HepG2 (cell line): ENCODE results near the gene SPTBN4. TPM values are rescaled to one million over a fixed set of nuclear protein-coding genes. Genes with fewer than 3 reads are reported as not detected.

Source experiments
- AFF4 ChIP-seq: sonication (generic); formaldehyde crosslinking; IDR thresholded peaks from 2 replicates; pipeline ENCODE4 v1.4.0; 2020; ENCODE audit warnings: missing genetic modification reagents
- CBFB ChIP-seq: sonication (generic); formaldehyde crosslinking; IDR thresholded peaks from 2 replicates; pipeline ENCODE4 v1.4.0; 2020; ENCODE audit warnings: missing genetic modification reagents
- ESRRA ChIP-seq: sonication (generic); formaldehyde crosslinking; IDR thresholded peaks from 2 replicates; pipeline ENCODE4 v1.5.1; 2020; ENCODE audit warnings: mild to moderate bottlenecking, low read depth, missing genetic modification reagents
- IKZF1 ChIP-seq: fragments of 450-650 bp; IDR thresholded peaks from 2 replicates; pipeline ENCODE4 v1.7.1; 2016
- MXI1 ChIP-seq: IDR thresholded peaks from 3 replicates; pipeline ENCODE4 v1.6.1; 2012; ENCODE audit warnings: low read depth, low read length, inconsistent platforms, borderline replicate concordance
- NFIB ChIP-seq: sonication (generic); formaldehyde crosslinking; IDR thresholded peaks from 2 replicates; pipeline ENCODE4 v1.9.0; 2021; ENCODE audit warnings: missing genetic modification reagents, mild to moderate bottlenecking, borderline replicate concordance
- NR2F2 ChIP-seq: IDR thresholded peaks from 2 replicates; pipeline ENCODE4 v1.6.1; 2012; ENCODE audit warnings: low read depth, inconsistent platforms, borderline replicate concordance
- PTBP1 ChIP-seq: fragments of 200-400 bp; formaldehyde crosslinking; IDR thresholded peaks from 2 replicates; pipeline ENCODE4 v1.6.1; 2018; ENCODE audit warnings: low read length, low read depth; ENCODE audit not compliant: poor library complexity, severe bottlenecking
- RCOR2 ChIP-seq: IDR thresholded peaks from 2 replicates; pipeline ENCODE4 v1.6.1; 2016; ENCODE audit warnings: missing biosample characterization, missing genetic modification reagents
- SOX13 ChIP-seq, 3 experiments: fragments of 450-650 bp in 1 of 3; sonication (generic) in 1 of 3; formaldehyde crosslinking in 1 of 3; IDR thresholded peaks in 2 of 3; conservative IDR thresholded peaks in 1 of 3; 2 replicates each; pipeline versions ENCODE4 v1.5.0 to v1.6.1; 2016 to 2020; ENCODE audit warnings: antibody characterized with exemption in 1 of 3, mild to moderate bottlenecking in 1 of 3, missing compliant biosample characterization in 1 of 3, missing genetic modification reagents in 1 of 3, moderate library complexity in 1 of 3
- TBL1XR1 ChIP-seq: fragments of 150-350 bp; IDR thresholded peaks from 2 replicates; pipeline ENCODE4 v1.6.1; 2014; ENCODE audit warnings: borderline replicate concordance, low read length; ENCODE audit not compliant: partially characterized antibody
- TEAD3 ChIP-seq: optimal IDR thresholded peaks from 2 replicates; pipeline ENCODE3; 2016; ENCODE audit warnings: borderline replicate concordance
- XRCC5 ChIP-seq: fragments of 200-400 bp; formaldehyde crosslinking; optimal IDR thresholded peaks from 2 replicates; pipeline ENCODE3; 2017; ENCODE audit warnings: mild to moderate bottlenecking, low read length
- ZHX1 ChIP-seq: sonication (generic); formaldehyde crosslinking; IDR thresholded peaks from 2 replicates; pipeline ENCODE4 v1.8.1; 2022; ENCODE audit warnings: low read depth, mild to moderate bottlenecking, missing genetic modification reagents
- ZNF124 ChIP-seq: sonication (generic); formaldehyde crosslinking; IDR thresholded peaks from 2 replicates; pipeline ENCODE4 v1.4.0; 2020; ENCODE audit warnings: missing genetic modification reagents
- ZNF383 ChIP-seq: sonication (generic); formaldehyde crosslinking; IDR thresholded peaks from 2 replicates; pipeline ENCODE4 v1.4.0; 2020; ENCODE audit warnings: missing genetic modification reagents, mild to moderate bottlenecking, borderline replicate concordance
- ZNF644 ChIP-seq: IDR thresholded peaks from 2 replicates; pipeline ENCODE4 v1.6.1; 2016; ENCODE audit warnings: low read depth
- ZNF775 ChIP-seq: sonication (generic); formaldehyde crosslinking; IDR thresholded peaks from 2 replicates; pipeline ENCODE4 v1.4.0; 2020; ENCODE audit warnings: missing genetic modification reagents, mild to moderate bottlenecking, moderate library complexity, borderline replicate concordance
- polyA plus RNA-seq, 8 experiments: library from polyadenylated mRNA; depleted of rRNA in 3 of 8; stranded (reverse) in 7 of 8; unstranded in 1 of 8; fragments of >200 nt; fragmentation: Illumina TruSeq in 4 of 8; extraction: Trizol in 4 of 8; gene quantifications; 2 replicates each; pipeline versions ENCODE4 v1.2.1 to v1.2.3, GENCODE V29; 2011 to 2016; ENCODE audit warnings: low read depth in 4 of 8, missing spikeins in 1 of 8, mixed read lengths in 1 of 8; ENCODE audit not compliant: insufficient read depth in 1 of 8
- total RNA-seq, 5 experiments: library from RNA; depleted of rRNA; stranded (reverse); fragments of >200 nt; fragmentation: Illumina TruSeq; extraction: Trizol; gene quantifications; 2 replicates each; pipeline ENCODE4 v1.2.3, GENCODE V29; 2016; ENCODE audit warnings: low read depth in 1 of 5
- TF ChIP-seq, protein P1 (sequence below): sonication (generic); formaldehyde crosslinking; IDR thresholded peaks from 2 replicates; pipeline ENCODE4 v1.5.0; 2020; ENCODE audit warnings: missing genetic modification reagents, mild to moderate bottlenecking, borderline replicate concordance
- TF ChIP-seq, protein P2 (sequence below): sonication (generic); formaldehyde crosslinking; IDR thresholded peaks from 2 replicates; pipeline ENCODE4 v1.4.0; 2020; ENCODE audit warnings: mild to moderate bottlenecking, missing genetic modification reagents

The SPTBN4 gene
- total and polyA plus RNA-seq, 2 of the 13 experiments (the other 11 are each of a cell fraction or from before 2014, with no cell fraction given) = 0.11 TPM

GRCh38 chr19:40464059-40465024 lies 2.5 kb upstream of the SPTBN4 start (continued):
- no peak for TF ChIP-seq ZHX1 (CRISPR knock-in tag)
- no peak for TF ChIP-seq ZNF124 (CRISPR knock-in tag)
- no peak for TF ChIP-seq NFIB
- TF ChIP-seq ZNF775 = peak; percentile 98
- no peak for TF ChIP-seq TBL1XR1
- TF ChIP-seq AFF4 (CRISPR knock-in tag) = no peak
- TF ChIP-seq MXI1 = peak; percentile 16; the same call in 1 of the 3 replicates
- no peak for TF ChIP-seq ZNF644
- peak; percentile 68 for TF ChIP-seq TEAD3 (CRISPR knock-in tag)
- no peak for TF ChIP-seq PTBP1
- TF ChIP-seq, protein P1, sequence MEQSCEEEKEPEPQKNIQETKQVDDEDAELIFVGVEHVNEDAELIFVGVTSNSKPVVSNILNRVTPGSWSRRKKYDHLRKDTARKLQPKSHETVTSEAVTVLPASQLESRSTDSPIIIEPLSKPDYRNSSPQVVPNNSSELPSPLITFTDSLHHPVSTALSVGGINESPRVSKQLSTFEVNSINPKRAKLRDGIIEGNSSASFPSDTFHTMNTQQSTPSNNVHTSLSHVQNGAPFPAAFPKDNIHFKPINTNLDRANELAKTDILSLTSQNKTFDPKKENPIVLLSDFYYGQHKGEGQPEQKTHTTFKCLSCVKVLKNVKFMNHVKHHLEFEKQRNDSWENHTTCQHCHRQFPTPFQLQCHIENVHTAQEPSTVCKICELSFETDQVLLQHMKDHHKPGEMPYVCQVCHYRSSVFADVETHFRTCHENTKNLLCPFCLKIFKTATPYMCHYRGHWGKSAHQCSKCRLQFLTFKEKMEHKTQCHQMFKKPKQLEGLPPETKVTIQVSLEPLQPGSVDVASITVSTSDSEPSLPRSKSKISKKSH = no peak
- no peak for TF ChIP-seq ZNF383 (CRISPR knock-in tag)
- TF ChIP-seq, protein P2, sequence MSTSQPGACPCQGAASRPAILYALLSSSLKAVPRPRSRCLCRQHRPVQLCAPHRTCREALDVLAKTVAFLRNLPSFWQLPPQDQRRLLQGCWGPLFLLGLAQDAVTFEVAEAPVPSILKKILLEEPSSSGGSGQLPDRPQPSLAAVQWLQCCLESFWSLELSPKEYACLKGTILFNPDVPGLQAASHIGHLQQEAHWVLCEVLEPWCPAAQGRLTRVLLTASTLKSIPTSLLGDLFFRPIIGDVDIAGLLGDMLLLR (CRISPR knock-in tag) = no peak
- no peak for TF ChIP-seq CBFB
- TF ChIP-seq XRCC5 = no peak
- TF ChIP-seq SOX13 (IDR thresholded peaks at IDR 0.05) = no peak
- TF ChIP-seq SOX13 (CRISPR knock-in tag; conservative IDR thresholded peaks at IDR 0.05 in 1 of 2, IDR thresholded peaks at IDR 0.05 in 1 of 2) = no peak
- TF ChIP-seq ESRRA (CRISPR knock-in tag) = no peak
- TF ChIP-seq RCOR2 (CRISPR knock-in tag) = no peak
- TF ChIP-seq NR2F2 = no peak
- TF ChIP-seq IKZF1 = no peak
